ENCODE data around the gene CLUH.
"Not testable (repeated sequence)": the region's sequence is repeated elsewhere in the genome, so short reads cannot be mapped to it uniquely, and the experiment has no call there.

The CLUH gene

DNA sequence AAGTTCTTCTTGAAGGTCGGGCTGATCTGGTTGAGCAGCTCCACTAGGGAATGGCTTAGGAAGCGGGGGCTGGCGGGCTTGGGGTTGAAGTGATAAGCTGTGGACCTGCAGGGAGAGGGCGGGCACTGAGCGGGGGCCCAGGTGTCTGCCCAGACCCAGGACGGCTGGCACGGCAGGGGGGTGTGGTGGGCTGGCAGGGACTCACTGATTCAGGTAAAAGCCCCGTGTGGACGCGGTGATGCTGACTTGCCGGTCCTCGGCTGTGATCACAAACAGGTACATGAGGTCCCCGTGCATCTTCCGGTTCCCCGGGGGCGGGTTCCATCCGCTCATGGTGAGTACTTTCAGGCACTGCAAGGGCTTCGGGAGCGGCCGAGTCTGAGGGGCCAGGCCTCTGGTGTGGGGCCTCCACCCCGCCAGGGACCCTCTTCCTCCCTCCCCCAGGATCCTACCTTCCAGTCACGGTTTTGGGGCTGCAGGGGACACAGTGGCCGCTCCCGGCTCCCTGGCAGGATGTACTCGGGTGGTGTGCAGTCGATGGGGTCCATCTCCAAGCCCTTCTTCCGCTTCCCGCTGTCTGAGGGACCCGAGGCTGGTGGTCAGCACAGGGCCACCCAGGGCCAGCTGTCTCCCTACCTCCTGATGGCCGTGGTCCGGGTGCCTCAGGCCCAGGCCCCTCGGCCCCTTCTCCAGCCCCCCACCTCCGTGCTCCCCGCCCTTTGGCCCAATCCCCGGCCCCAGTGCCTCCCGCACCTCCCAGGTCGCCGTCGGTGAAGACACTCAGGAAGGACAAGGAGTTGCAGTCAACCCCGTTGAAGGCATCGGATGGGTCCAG is 10.2 kb downstream of the CLUH start:
- DNase-seq (ENCODE audit: low read depth in 2 of 2): no peak

DNA sequence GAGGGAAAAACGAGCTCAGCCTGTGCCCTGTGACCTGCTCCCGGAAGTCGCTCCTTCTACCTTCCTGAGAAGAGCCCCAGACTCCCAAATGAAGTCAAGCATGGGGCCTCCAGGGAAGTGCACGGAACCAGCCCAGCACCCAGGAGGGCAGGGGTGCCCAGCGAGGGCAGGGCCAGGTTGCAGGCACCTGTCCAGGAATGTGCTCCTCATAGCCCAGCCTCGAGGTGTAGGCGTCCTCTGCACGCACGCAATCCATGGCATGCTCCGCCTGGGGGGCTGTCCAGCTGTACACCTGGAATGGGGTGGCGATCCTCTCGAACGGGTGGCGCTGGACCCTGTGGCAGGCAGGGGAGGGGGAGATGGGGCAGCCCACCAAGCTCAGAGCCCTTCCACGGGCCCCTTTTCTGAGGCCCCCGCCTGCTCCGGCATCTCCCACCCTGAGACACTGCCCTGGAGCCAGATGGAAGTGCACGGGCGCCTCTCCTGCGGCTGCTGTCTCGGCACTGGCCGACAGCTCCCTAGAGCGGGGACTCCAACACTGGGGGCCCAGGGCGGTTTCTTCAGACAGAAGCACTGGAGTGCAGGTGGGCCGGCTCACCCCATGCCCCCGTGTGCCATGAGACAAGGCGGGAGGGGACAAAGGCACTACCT is 10.9 kb downstream of the CLUH start:
- DNase-seq (ENCODE audit: low read depth in 2 of 2): no peak

DNA sequence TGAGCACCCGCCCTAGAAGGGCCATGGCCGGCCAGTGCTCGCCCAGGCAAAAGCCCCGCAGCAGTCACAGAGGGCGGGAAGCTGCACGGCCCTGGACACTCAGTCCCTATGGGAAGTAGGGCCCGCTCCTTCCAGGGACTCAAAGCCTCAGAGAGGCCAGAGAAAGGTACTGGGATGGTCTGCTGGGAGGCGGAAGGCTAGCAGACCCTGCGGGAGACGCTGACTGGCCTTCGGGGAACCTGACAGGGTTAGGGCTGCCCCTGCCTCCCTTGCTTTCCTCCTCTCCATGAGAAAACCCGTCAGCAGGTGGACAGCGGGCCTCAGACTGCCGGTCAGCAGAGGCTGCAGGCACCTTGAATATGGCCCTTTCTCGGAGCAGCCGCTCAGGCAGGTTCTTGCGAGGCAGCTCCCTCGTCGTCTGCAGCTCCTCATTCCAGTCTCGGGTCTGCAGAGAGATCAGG is 11.5 kb downstream of the CLUH start:
- no peak for DNase-seq (ENCODE audit: low read depth in 2 of 2)

DNA sequence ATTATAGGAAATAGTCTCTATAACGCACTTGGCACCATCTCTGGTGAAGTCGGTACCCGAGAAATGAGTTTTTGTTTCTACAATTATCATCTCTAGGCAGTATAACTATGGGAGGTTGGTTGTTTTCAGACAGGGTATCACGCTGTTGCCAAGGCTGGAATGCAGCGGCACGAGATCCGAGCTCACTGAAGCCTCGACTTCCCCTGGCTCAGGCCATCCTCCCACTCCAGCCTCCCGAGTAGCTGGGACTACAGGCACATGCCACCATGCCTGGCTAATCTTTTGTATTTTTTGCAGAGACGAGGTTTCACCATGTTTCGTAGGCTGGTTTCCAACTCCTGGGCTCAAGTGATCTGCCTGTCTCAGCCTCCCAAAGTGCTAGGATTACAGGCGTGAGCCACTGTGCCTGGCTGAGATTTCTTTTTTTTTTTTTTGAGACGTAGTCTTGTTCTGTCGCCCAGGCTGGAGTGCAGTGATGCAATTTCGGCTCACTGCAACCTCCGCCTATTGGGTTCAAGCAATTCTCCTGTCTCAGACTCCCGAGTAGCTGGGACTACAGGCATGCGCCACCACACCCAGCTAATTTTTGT is 12.3 kb downstream of the CLUH start:
- not testable (repeated sequence) for DNase-seq (ENCODE audit: low read depth in 2 of 2)

DNA sequence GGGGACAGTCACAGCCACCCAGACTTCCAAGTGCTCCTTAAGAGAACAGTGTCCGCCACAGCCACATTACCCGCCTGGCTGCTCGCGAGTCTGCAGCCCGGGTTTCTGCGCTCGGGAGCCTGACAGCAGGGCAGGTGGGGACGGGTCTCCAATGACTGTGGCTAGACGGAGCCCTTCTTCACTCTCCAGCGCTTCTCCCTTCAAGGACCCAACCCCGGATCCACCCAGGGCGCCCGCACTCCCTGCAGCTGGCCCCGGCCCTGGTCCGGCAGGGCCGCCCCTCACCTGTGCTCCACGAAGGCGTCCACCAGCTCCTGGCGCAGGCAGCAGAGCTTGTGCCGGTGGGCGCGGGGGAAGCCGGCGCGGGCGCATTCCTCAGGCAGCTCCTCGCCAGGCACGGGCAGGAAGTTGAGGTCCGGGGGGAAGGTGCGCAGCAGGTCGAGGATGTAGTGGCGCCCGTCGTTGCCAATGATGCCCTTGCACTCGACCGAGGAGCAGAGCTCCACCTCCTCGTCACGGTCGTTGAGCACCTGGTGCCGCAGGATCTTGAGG is 13.9 kb downstream of the CLUH start:
- DNase-seq (ENCODE audit: low read depth in 2 of 2): no peak

DNA sequence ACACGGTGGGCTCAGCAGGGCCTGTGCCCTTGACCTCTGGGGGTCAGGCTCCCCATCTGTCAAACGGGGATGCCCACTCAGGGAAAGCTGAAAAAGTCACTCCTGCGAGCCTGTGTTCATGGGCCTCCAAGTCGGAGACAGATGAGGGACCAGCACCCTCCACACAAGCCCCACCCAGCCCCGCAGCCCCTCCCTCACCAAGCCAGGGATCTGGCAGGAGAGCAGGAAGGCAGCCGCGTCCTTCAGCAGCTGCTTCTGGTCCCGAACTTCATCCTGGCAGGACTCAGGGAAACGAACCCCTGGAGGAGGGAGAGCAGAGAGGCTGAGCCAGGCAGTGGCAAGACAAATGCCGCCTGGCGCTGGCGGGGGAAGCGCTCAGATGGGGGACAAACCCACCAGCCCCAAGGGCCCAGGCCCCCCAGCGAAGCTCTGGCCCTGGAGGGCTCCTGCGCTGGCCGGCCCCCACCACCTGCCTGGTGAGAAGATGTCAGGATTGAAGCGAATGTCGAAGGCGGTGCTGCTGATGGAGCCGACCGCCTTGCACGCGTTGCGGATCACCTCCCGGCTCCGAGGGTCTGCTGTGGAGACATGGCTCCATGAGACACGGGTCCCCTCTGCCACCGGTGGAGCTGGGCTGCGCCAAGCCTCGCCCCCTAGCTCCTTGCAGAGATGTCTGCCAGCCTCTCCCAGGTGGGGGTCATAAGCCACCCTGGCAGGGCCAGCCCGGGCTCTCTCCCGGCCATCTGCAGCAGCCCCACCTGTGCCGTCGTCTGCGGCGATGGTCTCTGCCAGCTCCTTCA is 15.4 kb downstream of the CLUH start:
- DNase-seq (ENCODE audit: low read depth in 2 of 2): no peak

DNA sequence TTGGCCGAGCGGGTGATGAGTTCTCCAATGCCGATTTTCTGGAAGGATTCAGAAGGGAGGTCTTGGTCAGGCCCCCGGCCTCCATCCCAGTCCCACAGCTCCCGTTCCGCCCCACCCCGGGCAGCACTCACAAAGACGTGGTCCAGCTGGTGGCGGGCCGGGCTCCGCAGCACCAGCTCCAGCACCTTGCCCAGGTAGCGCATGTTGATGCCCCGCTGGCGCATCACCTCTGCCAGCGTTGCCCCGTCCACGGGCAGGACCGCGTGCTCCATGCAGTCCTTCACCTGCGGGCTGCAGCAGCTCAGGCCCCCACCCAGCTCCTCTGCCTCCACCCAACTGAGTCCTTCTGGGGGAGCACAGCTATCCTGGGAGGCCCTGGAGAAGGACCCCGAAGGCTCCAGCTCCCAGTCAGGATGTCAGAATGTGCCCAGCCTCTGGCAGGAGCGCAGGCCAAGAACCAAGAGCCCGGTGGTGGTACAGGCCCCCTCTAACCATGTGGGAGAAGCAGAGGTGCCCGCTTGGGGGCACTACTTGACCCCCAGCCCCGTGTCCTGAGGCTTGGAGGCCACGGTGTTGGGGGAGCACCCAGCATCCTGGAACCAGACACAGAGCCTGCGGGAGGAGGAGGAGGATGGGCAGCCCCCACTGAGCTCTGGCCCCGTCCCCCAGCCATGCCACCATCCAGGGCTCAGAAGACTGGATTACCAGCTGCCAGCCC is 16.2 kb downstream of the CLUH start:
- DNase-seq (ENCODE audit: low read depth in 2 of 2): no peak

DNA sequence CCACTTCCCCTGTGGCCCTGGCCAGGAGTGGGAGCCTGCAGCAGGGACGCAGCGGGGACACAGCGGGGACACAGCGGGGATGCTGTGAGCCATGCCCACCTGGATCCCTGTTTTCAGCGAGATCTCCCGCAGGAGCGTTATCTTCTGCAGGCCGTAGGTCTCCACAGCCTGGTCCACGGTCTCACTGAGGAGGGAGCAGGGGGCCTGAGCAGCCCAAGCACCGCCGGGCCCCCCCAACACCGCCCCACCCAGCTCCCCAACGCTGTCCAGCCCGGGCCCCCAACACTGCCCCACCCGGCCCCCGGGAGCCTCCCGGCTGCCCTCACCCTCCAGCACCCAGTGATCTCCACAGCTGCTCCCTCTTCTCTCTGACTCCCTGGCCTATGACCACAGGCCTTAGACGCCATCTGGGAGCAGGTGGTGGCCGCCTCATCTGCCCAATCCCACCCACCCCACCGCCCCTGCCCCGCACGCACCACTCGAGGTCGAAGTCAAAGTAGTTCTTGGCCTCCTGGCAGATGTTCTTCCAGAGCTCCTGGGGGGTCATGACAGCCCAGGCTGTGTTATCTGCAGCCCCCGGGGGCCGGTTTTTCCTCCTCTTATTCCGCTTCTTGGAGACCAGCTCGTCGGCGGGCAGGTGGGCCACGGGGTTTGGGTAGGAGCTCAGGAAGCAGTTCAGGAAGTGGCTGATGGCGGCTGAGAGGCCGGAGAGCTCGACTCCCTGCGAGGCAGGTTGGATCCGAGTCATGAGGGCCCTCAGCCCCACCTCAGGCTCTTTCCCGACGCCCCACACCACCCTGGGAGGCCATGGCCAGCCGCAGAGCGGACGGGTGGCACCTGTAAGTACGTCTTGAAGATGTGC is 17.0 kb downstream of the CLUH start:
- DNase-seq (ENCODE audit: low read depth in 2 of 2): no peak

DNA sequence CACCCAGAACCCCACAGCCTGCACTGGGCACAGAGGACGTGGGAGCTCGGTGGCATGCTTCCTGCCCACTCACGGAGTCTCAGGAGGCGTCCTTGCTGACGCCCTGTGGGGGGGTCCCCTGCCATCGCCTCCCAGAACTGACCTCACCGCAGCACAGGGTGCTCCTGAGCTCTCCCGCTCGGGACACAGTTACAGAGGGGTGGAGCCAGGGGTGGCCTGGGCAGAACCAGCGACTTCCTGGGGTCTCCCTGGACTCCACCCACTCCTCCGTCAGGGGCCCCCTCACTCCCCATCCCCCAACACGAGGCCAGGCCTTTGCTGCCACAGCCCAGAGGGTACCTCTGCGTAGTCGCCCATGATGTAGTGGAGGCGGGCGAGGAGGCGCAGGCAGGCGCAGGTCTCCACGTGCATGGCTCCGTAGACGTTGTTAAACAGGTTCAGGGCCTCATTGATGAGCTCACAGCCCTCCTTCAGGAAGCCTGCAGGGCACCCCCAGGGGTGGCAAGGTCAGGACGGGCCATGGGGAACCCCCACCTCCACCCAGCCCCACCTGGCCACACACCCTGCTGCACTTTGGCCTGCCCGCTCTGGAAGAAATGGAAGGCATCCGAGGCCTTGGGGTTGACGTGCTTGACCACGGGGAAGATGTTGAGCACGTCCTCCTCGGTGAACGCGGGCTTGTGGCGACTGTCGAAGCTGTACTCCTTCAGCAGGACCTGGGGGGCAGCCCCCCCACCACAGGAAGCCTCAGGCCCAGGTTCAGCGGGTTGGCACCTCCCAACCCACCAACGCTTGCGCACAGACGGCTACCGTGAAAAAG is 17.8 kb downstream of the CLUH start:
- no peak for DNase-seq (ENCODE audit: low read depth in 2 of 2)

DNA sequence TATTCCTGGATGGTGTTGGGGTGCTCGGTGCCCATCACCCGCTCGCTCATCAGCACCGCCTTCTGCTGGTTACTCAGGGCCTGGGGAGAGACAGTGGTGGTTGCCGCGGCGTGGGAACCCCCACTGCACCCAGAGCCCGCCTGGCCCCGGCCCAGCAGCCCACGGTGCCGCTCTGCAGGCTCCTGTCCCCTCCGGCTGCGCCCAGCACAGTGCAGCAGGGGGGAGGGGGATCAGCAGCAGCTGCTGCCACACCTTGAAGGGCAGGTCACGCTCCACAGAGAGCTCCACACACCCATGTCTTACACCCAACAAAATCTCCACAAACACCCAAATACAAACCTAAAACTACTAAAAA is 18.8 kb downstream of the CLUH start:
- no peak for DNase-seq (ENCODE audit: low read depth in 2 of 2)

DNA sequence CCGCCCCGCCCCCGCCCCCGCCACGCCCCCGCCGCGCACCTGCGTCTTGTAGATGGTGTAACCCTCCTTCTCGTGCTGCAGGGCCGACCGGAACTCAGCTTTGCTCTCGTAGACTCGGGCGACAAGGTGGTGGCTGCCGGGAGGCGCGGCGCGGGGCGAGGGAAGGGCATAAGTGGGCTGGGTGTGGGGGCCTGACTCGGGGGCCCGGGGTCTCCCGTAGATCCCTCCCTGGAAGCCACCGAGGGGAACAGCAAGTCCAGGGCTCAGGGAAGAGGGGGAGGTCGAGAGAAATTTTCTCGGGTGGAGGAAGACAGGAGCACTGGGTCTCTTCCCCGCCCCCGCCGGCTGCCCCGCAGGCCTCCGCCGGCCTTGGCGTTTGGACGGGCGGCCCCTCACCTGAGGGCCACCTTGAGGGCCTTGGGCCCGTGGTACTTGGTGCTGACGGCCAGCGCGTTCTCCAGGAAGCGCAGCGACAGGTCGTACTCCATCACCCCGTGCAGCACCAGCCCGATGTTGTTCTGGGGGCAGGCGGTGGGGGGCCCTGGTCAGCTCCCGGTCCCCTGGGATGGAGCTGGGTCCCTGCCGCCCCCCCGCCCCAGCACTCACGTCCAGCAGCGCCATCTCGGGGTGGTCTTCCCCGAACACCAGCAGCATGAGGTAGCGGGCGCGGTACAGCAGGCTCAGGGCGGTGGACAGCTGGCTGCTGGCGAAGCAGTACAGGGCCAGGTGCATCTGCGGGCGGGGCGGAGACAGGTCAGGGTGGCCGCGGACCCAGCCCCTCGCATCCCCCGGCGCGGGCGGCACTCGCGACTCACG is 19.4 kb downstream of the CLUH start:
- no peak for DNase-seq (ENCODE audit: low read depth in 2 of 2)

DNA sequence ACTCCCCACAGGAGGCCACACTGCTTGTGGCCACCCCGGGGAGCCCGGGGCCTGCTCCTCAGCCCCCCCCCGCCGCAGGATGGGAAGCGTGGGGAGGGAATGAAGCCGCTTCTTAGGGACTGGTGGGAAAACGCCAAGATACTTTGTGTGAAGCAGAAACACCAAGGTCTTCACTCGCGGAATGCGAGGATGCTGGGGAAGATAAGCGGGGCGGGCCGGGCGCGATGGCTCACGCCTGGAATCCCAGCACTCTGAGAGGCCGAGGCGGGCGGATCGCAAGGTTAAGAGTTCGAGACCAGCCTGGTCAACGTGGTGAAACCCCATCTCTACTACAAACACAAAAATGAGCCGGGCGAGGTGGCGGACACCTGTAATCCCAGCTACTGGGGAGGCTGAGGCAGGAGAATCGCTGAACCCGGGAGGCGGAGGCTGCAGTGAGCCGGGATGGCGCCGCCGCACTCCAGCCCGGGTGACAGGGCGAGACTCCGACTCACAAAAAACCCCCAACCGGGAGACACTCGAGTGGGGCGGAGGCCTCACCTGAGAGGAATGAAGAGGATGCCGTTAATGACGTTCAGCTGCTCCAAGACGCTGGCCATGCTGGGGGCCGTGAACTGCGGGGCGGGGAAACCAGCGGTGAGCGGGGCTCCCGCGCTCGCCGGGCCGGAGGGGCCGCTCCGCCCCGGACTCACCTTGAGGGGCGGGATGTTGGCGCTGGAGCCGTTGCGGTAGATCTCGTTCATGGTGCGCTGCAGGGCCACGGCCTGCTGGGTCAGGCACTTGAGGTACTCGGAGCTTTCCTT is 20.3 kb downstream of the CLUH start:
- no peak for DNase-seq (ENCODE audit: low read depth in 2 of 2)

DNA sequence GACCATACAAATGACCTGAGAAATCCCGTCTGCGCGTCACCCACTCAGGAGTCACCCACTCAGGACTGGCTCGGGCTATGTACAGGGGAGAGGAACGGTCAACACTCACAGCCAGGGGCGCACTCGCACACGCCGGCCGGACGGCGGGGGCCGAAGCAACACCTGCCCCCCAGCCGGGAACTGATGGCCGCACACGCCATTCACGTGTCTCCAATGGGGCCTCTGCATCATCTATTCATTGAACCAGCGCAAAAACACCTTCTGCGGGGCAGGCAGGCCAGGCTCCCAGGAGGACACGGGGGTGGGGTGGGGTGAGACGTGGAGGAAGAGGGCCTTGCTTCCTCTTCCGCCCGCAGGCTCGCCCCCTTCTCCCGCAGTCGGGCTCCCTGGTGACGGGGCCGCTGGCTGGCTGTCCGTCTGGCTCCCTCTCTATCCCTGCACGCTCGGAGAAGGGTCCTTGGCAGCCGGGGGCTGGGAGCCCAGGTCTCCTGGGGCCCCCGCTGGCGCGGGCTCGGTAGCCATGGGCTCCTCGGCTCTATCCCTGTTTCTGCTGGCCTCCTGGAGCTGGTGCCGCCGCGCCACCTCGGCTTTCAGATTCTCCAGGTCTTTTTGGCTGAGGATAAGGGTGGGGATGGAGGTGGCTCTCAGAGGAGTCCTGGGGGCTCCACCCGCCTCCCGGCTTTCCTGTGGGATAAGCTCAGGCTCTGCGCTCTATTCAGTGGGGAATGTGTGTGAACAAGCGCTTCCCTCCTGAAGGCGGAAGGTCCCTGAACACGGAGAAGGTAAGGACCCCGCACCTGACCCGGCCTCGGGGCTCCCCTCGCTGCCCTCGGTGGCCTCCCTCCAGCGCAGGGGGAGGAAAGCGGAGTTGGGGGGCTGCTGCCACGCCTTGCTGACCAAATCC is 21.1 kb downstream of the CLUH start:
- no peak for DNase-seq (ENCODE audit: low read depth in 2 of 2)

DNA sequence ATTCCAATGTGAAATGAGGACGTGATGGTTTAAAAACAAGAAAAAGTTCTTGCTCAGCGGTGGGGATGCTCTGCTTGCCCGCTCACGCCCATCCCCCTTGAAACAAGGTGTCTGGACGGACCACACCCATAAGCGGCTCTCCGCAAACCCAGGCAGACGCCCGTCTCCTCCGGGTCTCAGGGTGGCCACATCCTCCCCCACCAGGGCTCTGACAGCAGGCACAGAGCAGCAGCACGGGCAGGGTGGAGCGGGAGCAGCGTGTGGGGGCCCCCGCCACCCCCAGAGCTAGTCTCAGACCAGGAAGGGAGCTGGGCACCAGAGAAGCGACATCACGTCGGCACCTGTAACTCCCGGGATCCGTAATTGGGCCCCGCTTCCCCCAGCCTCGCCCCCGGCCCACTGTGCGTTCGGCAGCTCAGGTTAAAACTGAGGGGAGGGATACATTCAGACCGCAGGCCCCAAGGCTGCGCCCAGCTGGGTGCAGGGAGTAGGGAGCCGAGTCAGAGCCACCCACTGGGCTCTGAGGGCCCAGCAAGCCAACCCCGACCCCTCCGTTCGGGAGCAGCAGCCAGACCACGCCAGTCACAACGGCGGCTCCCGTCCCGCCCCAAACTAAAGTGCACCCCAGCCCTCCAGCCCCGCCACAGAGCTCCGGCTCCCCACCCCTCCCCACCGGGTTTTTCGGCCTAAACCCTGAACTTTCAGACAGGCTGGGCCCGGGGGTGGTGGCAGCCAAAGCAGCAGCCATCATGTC is 22.0 kb downstream of the CLUH start:
- DNase-seq (ENCODE audit: low read depth in 2 of 2): no peak

DNA sequence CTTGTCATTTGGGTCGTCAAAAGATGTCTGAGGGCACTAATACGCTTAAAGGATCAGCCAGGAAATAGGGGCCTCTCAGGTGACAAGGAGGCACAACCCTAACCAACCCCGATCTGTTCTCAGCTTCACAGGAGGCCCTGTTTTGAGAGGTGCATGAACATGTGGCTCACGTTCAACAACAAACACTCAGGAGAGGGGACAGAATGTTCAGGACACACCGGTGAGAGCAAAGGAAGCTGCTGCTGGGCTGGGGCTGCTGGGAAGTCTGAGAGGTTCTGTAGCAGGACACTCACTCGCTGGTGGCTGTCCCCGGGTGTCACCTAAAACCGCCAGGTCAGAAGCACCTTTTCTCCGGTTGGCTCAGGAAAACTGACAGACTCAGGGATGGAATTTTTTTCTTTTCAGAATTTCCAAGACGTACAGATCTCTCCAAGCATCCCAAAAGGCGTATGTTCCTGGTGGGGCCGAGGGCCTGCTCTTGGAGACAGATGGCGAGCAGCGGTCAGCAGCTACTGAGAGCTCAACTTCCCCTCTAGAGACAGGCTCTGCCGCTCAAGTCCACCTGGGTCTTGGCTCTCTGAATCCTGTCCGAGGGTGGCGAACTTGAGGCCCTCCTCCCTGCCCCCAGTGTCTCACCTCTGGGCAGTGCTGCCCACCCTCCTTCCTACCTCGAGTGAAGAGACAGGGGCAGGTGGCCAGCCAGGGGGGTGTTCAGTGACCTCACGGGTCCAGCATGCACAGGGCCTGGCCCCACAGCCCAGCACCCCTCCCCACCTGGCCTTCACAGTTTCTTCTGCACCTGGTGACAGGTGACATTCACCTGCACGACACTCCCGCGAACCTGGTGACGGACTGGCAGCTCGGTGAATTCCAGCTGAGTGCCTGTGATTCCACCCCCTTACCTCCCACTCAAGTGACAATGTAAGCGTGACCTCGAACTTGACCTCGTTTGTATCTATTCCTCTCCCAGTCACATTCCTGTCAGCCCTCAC is 22.9 kb downstream of the CLUH start:
- no peak for DNase-seq (ENCODE audit: low read depth in 2 of 2)

Measured in stimulated activated CD8-positive, alpha-beta memory T cell treated with anti-CD3 and anti-CD28 coated beads, Interleukin-15, amount 100 ng/mL, for 48 hours (primary cell).